Activated T-helper 1 cell treated with anti-CD3 and anti-CD28 coated beads, Interleukin-2, amount 50 U/mL, for 16 hours (primary cell): ENCODE measurements around the gene SIM1.

ENCODE experiments used
- DNase-seq, 2 donors: peaks; one replicate each; pipeline ENCODE4 v3.0.0-alpha.2; 2020; ENCODE audit warnings: low read depth in 1 of 2, low spot score in 1 of 2

Gene SIM1

GRCh38 chr6:100456908-100457235 lies 7.8 kb downstream of the SIM1 start:
- DNase-seq: no peak

- DNase-seq: no peak
Observed at GRCh38 chr6:100456141-100456907, 8.4 kb downstream of the SIM1 start.

- DNase-seq: no peak
Observed at GRCh38 chr6:100455230-100456124, 9.2 kb downstream of the SIM1 start.

GRCh38 chr6:100454551-100455229 lies 10.0 kb downstream of the SIM1 start:
- DNase-seq: no peak

GRCh38 chr6:100453701-100454521 lies 10.8 kb downstream of the SIM1 start:
- DNase-seq: no peak

GRCh38 chr6:100452998-100453397 lies 11.7 kb downstream of the SIM1 start:
- DNase-seq: no peak

GRCh38 chr6:100451577-100451976 lies 13.1 kb downstream of the SIM1 start:
- no peak for DNase-seq

- no peak for DNase-seq
Observed at GRCh38 chr6:100449239-100449691, 15.5 kb downstream of the SIM1 start.

- DNase-seq: no peak
Observed at GRCh38 chr6:100447900-100448748, 16.6 kb downstream of the SIM1 start.

GRCh38 chr6:100447081-100447899 lies 17.4 kb downstream of the SIM1 start:
- no peak for DNase-seq

- no peak for DNase-seq
Observed at GRCh38 chr6:100446115-100447080, 18.3 kb downstream of the SIM1 start.

GRCh38 chr6:100445512-100445911 lies 19.2 kb downstream of the SIM1 start:
- no peak for DNase-seq

GRCh38 chr6:100440935-100441334 lies 23.8 kb downstream of the SIM1 start:
- no peak for DNase-seq

- no peak for DNase-seq
Observed at GRCh38 chr6:100435299-100435698, 29.4 kb downstream of the SIM1 start.

- no peak for DNase-seq
Observed at GRCh38 chr6:100433726-100434435, 30.8 kb downstream of the SIM1 start.

GRCh38 chr6:100432136-100432535 lies 32.6 kb downstream of the SIM1 start:
- no peak for DNase-seq

GRCh38 chr6:100430962-100431361 lies 33.8 kb downstream of the SIM1 start:
- no peak for DNase-seq
